Measurements from ENCODE around the gene ATF6B. TPM values are rescaled to one million over a fixed set of nuclear protein-coding genes. Genes with fewer than 3 reads are reported as not detected.

Gene ATF6B
- total RNA-seq (10 to 100 TPM; 70.7 to 72.1 TPM), polyA plus RNA-seq (ENCODE audit: insufficient read length in 6 of 6) (10 to 100 TPM; 81.5 to 95.8 (median 90.4) TPM)
- long read RNA-seq, donor 1, transcript ATF6B-216 (8 exons, 1,176 nt): major isoform, 20 of 126 reads
- long read RNA-seq, donor 1, transcript ATF6B-212 (5 exons, 564 nt): minor isoform, 10 of 126 reads
- long read RNA-seq, donor 1, transcript ATF6B-210 (18 exons, 2,620 nt): minor isoform, 8 of 126 reads
- long read RNA-seq, donor 1, partial matches to known transcripts: 84 of 126 reads
- long read RNA-seq, donor 1, other reads (novel, unspliced or antisense): 0 of 126 reads
- long read RNA-seq, donor 2, transcript ATF6B-212 (5 exons, 564 nt): minor isoform, 13 of 90 reads
- long read RNA-seq, donor 2, transcript ATF6B-216 (8 exons, 1,176 nt): major isoform, 16 of 90 reads
- long read RNA-seq, donor 2, transcript ATF6B-210 (18 exons, 2,620 nt): minor isoform, 7 of 90 reads
- long read RNA-seq, donor 2, partial matches to known transcripts: 51 of 90 reads
- long read RNA-seq, donor 2, other reads (novel, unspliced or antisense): 0 of 90 reads
- long read RNA-seq, donor 3, transcript ATF6B-210 (18 exons, 2,620 nt): minor isoform, 5 of 50 reads
- long read RNA-seq, donor 3, transcript ATF6B-216 (8 exons, 1,176 nt): major isoform, 8 of 50 reads
- long read RNA-seq, donor 3, partial matches to known transcripts: 33 of 50 reads
- long read RNA-seq, donor 3, other reads (novel, unspliced or antisense): 0 of 50 reads
- long read RNA-seq, donor 4, partial matches to known transcripts: 2 of 7 reads
- long read RNA-seq, donor 4, other reads (novel, unspliced or antisense): 1 of 7 reads
- long read RNA-seq, donor 5, transcript ATF6B-216 (8 exons, 1,176 nt): major isoform, 16 of 67 reads
- long read RNA-seq, donor 5, transcript ATF6B-210 (18 exons, 2,620 nt): minor isoform, 8 of 67 reads
- long read RNA-seq, donor 5, transcript ATF6B-212 (5 exons, 564 nt): minor isoform, 12 of 67 reads
- long read RNA-seq, donor 5, partial matches to known transcripts: 31 of 67 reads
- long read RNA-seq, donor 5, other reads (novel, unspliced or antisense): 0 of 67 reads
- long read RNA-seq, donor 6, transcript ATF6B-216 (8 exons, 1,176 nt): major isoform, 9 of 77 reads
- long read RNA-seq, donor 6, partial matches to known transcripts: 58 of 77 reads
- long read RNA-seq, donor 6, other reads (novel, unspliced or antisense): 0 of 77 reads
- long read RNA-seq, donor 7, transcript ATF6B-210 (18 exons, 2,620 nt): major isoform, 14 of 64 reads
- long read RNA-seq, donor 7, transcript ATF6B-216 (8 exons, 1,176 nt): minor isoform, 9 of 64 reads
- long read RNA-seq, donor 7, partial matches to known transcripts: 34 of 64 reads
- long read RNA-seq, donor 7, other reads (novel, unspliced or antisense): 0 of 64 reads
- long read RNA-seq, donor 8, transcript ATF6B-216 (8 exons, 1,176 nt): major isoform, 20 of 64 reads
- long read RNA-seq, donor 8, transcript ATF6B-210 (18 exons, 2,620 nt): minor isoform, 6 of 64 reads
- long read RNA-seq, donor 8, partial matches to known transcripts: 30 of 64 reads
- long read RNA-seq, donor 8, other reads (novel, unspliced or antisense): 0 of 64 reads
- long read RNA-seq, donor 9: 0 reads
- long read RNA-seq, donor 10, transcript ATF6B-216 (8 exons, 1,176 nt): major isoform, 6 of 13 reads
- long read RNA-seq, donor 10, partial matches to known transcripts: 4 of 13 reads
- long read RNA-seq, donor 10, other reads (novel, unspliced or antisense): 1 of 13 reads
- long read RNA-seq, donor 11, transcript ATF6B-210 (18 exons, 2,620 nt): major isoform, 9 of 45 reads
- long read RNA-seq, donor 11, transcript ATF6B-216 (8 exons, 1,176 nt): major isoform, 9 of 45 reads
- long read RNA-seq, donor 11, partial matches to known transcripts: 17 of 45 reads
- long read RNA-seq, donor 11, other reads (novel, unspliced or antisense): 0 of 45 reads
- long read RNA-seq, donor 12, transcript ATF6B-216 (8 exons, 1,176 nt): major isoform, 12 of 54 reads
- long read RNA-seq, donor 12, transcript ATF6B-210 (18 exons, 2,620 nt): minor isoform, 8 of 54 reads
- long read RNA-seq, donor 12, partial matches to known transcripts: 29 of 54 reads
- long read RNA-seq, donor 12, other reads (novel, unspliced or antisense): 0 of 54 reads

DNA sequence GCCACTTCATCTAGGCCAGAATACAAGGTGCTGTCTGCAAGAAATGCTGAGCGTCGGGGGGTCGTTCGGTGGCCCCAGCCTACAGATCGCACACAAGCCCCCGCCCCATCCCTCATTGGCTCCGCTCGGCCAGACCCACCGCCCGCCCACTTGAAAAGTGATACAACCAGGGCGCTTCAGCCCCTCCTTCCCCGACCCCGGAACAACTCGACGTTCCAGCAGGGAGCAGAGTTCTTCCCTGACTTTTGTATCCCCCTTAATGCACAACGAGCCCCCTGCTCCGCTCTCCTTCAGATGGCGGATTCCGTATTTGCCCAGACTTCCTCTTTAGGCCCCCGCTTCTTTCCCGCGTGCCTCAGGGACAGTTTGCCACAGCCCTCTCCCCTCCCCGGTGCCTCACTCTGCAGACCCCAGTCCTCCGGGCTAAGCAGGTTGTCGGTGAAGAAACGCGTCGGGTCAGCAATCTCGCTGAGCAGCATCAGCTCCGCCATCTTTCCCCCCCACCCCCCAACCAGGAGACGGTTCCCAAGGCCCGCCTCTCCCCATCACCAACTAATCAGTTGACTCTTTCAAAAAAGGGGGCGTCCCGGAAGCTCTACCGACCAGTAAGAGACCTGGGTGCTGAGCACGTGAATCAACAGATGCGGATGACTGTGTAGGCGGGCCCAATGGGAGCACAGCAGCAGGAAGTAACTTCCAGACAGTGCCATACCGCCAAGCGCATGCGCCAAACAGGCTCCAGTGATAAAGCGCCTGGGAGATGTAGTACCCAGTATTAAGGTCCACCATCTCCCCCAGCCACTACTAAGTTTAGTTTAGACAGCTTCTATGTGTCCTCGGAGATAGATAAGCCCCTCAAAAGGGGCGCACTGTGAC, at the start of gene ATF6B:
TSS of gene ATF6B (minus strand) at position 530 of the 876 bp plus-strand sequence. CDS start at position 491, 39 bp downstream.
- Histone ChIP-seq H3K4me3 (peak within 1 kb of the TSS; percentile 89 to 91), H3K36me3 (peaks cover 0 to 37% of the 10 kb centered on the region in 2 donors), H3K9me3 (no peaks in the 10 kb centered on the region), H3K4me1 (peaks cover 22 to 32% of the 10 kb centered on the region in 2 donors), H3K27me3 (no peaks in the 10 kb centered on the region), H3K27ac (peak within 1 kb of the TSS; percentile 82 to 86)
- ATAC-seq (peak; percentile 93), DNase-seq (peak; percentile 97 to 99 (median 98))
- TF ChIP-seq, protein P1, sequence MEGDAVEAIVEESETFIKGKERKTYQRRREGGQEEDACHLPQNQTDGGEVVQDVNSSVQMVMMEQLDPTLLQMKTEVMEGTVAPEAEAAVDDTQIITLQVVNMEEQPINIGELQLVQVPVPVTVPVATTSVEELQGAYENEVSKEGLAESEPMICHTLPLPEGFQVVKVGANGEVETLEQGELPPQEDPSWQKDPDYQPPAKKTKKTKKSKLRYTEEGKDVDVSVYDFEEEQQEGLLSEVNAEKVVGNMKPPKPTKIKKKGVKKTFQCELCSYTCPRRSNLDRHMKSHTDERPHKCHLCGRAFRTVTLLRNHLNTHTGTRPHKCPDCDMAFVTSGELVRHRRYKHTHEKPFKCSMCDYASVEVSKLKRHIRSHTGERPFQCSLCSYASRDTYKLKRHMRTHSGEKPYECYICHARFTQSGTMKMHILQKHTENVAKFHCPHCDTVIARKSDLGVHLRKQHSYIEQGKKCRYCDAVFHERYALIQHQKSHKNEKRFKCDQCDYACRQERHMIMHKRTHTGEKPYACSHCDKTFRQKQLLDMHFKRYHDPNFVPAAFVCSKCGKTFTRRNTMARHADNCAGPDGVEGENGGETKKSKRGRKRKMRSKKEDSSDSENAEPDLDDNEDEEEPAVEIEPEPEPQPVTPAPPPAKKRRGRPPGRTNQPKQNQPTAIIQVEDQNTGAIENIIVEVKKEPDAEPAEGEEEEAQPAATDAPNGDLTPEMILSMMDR (IDR thresholded peaks at IDR 0.05): no peak
- intact Hi-C loops (cut with DNase I): no loop called here

DNA sequence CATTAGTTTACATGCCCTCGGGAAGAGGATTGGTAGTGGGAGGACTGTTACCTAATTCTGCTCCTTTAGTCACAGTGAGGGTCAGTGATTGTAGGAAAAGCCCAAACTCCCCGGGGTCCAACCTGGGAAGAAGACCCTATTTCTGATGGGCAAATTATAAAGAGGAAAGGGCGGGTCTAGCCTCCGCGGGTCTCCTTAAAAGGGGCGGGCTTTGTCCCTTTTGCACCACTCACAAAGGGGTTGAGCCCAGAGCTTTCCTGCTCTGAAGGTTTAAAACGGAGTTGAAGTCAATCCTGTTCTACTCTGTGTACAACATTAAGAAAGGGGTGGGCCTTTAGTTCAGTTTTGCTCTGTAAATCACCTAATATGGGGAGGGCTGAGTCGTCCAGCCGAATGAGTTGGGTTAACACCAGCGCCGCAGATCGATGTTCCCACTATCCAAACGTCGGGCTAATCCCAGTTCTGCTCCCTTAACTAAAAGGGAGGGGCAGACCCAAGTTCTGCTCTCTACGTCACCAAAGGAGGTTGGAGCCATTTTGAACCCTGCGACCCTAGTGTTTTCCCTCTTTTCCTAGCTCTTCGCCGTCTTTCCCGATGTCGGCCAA, 49.2 kb upstream of the ATF6B start:
- TF ChIP-seq, protein P1 (IDR thresholded peaks at IDR 0.05): no peak
- intact Hi-C loops (cut with DNase I): no loop called here
- H3K27me3 ChIP-seq: no peaks in the 10 kb centered on the region
- H3K4me3 ChIP-seq: peak overlapping the region; percentile 59 to 79
- peak overlapping the region; percentile 97 to 98 for H3K27ac ChIP-seq
- ATAC-seq (peak; percentile 12), DNase-seq (no peak)
- H3K4me1 ChIP-seq: peaks cover 32 to 76% of the 10 kb centered on the region in 2 donors
- peaks cover 0 to 23% of the 10 kb centered on the region in 2 donors for H3K36me3 ChIP-seq
- no peaks in the 10 kb centered on the region for H3K9me3 ChIP-seq

DNA sequence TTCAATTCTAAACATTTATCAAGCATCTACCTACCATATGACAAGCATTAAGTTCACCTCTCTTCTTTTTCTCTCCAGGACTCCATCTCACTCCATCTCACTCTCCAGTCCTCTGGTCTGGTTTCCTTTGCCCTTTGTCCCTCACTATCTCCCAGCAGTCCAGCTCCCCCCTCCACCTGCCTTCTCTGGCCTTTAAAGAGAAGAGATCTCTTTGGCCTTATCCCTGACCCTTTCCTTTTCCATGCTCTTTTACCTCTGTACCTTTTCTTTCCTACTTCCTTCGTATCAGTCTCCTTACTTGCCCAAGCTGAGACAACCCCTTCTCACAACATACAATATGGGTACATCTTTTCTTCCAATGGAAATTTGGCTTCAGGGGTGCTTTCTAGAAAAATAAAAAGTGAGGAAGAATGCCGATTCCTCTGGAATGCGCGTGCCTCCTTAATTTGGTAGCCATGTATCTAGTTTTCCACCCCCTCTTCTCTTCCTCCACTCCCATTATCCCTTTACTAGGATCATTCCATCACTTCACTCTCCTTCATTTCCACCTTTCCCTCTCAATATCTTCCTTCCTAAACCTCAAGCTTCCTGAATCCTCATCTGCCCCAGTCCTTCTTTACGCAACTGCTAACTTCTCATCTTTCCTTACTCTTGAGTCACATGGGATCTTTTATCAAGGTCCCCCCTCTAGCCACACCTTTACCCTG, 48.6 kb upstream of the ATF6B start:
- Histone ChIP-seq H3K4me3 (peak overlapping the region; percentile 74 to 79), H3K9me3 (no peaks in the 10 kb centered on the region), H3K27me3 (no peaks in the 10 kb centered on the region), H3K27ac (peak overlapping the region; percentile 97 to 98), H3K36me3 (peaks cover 0 to 18% of the 10 kb centered on the region in 2 donors), H3K4me1 (peaks cover 27 to 69% of the 10 kb centered on the region in 2 donors)
- TF ChIP-seq, protein P1 (IDR thresholded peaks at IDR 0.05): no peak
- intact Hi-C loops (cut with DNase I): no loop called here
- ATAC-seq (peak; percentile 1), DNase-seq (no peak)
